HuH-7 (cell line): ENCODE data around the gene NME1.
A peak's percentile ranks its signal among the peaks of the same experiment; 100 is the strongest.
"Not testable (repeated sequence)": the region's sequence is repeated elsewhere in the genome, so short reads cannot be mapped to it uniquely, and the experiment has no call there.

Experiments
- DNase-seq: peaks from one replicate; pipeline ENCODE4 v3.0.0; 2011; ENCODE audit warnings: low spot score

Gene NME1

DNA sequence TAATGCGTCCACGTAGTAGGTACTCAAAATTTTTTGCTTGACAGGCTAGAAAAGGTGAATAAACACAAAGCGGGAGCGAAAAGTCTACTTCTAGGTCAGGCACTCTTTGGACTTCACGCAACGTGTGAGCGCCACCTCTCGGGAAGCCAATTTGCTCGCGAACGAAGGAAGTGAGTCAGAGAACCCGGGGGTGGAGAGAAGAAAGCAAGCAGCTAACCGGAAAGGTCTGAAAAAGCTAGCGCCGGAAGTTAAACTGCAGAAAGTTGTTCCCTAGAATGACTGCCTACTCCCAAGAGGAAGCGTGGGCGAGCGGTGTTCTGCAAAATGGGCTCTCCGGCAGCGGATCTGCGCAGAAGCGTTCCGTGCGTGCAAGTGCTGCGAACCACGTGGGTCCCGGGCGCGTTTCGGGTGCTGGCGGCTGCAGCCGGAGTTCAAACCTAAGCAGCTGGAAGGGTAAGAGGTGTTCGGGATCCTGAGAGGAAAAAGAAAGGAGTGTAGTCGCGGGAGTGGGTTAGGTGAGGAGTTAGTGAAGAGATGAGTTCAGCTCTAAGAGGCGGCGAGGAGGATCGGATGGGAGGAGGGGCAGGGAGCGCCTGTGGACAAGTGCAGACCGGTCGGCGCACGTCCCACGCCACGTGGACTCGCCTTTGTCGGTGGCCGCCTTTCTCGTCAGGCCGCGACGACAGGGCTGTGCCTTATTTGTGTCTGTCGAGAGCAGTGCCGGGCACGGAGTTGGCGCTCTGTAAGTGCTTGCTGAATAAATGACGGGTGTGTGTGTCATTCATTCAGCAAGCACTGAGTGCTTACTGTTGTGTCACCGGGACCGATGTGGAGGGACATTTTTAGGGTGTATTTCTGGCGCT lies at the start of gene NME1:
NME1 (plus strand) TSS at position 350 of the 863 bp plus-strand sequence. CDS start 2,096 bp downstream, outside the sequence.
- peak; percentile 97 for DNase-seq

DNA sequence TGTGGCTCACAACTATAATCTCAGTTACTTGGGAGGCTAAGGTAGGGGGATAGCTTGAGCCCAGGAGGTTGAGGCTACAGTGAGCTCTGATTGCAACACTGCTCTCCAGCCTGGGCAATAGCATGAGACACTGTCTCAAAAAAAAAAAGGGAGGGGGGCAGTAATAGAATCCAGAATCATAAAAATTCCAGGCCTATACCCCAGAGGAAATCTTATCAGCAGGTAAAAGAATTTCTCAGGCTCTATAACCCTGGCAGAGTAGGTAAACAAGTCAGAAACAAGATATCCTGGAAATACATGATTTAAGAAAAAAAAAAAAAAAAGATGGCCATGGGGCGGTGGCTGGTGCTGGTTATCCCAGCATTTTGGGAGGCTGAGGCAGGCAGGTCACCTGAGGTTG lies 45.6 kb upstream of the NME1 start:
- DNase-seq, result no peak

DNA sequence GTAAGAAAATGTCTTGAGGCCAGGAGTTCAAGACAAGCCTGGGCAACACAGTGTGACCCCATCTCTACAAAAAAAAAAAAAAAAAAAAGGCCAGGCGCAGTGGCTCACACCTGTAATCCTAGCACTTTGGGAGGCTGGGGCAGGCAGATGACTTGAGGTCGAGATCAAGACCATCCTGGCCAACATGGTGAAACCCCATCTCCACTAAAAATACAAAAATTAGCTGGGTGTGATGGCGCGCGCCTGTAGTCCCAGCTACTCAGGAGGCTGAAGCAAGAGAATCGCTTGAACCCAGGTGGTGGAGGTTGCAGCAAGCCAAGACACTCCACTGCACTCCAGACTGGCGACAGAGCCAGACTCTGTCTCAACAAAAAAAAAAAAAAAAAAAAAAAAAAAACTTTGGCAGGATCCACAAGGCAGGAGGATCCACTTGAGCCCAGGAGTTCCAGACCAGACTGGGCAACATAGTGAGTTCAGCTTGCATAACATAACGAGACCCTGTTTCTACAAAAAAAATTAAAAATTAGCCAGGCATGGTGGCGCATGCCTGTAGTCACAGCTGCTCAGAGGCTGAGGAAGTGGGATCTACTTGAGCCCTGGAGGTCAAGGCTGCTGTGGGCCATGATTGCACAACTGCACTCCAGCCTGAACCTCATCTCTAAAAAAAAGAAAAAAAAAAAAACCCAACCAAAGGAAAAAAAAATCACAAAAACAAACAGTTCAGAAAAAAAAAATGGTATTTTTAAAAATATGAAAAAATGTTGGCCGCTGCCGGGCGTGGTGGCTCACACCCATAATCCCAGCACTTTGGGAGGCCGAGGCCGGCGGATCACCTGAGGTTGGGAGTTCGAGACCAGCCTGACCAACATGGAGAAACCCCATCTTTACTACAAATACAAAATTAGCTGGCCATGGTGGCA lies 40.8 kb upstream of the NME1 start:
- DNase-seq, result not testable (repeated sequence)

DNA sequence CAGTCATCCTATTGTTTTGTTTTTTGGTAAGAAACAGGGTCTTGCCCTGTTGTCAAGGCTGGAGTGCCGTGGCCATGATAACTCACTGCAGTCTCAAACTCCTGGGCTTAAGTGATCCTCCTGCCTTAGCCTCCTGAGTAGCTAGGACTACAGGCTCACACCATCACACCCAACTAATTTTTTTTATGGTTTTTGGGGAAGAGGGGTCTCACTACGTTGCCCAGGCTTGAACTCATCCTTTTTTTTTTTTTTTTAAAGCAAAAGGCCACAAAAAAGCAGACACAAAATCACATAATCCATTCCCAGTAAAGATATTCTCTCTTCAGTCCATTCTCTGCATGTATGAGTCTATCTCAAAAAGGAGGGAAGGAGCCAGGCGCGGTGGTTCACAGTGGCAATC lies 38.2 kb upstream of the NME1 start:
- DNase-seq, result no peak

DNA sequence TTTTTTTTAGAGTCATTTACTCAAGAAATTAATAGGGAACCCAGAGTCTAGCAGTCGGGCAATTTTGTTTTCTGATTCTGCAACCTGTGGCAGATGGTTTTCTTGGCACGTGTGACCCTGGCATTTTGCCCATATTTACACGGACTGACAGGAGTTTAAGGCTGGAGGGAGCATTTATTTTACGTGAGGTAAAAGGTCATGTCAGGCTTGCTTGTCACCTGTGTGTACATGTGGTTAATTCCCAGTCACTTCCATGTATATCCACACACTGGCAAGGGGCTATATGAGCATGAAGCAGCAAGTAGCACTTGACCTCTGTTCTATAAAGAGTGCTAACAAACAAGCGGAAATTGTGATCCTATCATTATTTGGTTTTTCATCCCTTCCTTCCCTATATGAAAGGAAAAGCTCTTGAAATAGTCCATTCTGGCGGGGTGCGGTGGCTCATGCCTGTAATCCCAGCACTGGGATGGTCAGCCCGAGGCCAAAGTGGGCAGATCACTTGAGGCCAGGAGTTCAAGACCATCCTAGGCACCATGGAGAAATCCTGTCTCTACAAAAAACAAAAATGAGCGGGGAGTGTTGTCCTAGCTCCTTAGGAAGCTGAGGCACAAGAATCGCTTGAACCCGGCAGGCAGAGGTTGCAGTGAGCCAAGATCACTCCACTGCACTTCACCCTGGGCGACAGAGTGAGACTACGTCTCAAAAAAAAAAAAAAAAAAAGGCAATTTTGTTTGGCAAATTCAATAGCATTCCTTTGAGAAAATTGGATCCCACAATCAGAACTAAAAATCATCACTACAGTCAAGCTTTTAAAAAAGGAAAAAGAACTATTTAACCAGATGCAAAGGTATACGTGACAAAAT lies 34.8 kb upstream of the NME1 start:
- DNase-seq, result peak; percentile 44

DNA sequence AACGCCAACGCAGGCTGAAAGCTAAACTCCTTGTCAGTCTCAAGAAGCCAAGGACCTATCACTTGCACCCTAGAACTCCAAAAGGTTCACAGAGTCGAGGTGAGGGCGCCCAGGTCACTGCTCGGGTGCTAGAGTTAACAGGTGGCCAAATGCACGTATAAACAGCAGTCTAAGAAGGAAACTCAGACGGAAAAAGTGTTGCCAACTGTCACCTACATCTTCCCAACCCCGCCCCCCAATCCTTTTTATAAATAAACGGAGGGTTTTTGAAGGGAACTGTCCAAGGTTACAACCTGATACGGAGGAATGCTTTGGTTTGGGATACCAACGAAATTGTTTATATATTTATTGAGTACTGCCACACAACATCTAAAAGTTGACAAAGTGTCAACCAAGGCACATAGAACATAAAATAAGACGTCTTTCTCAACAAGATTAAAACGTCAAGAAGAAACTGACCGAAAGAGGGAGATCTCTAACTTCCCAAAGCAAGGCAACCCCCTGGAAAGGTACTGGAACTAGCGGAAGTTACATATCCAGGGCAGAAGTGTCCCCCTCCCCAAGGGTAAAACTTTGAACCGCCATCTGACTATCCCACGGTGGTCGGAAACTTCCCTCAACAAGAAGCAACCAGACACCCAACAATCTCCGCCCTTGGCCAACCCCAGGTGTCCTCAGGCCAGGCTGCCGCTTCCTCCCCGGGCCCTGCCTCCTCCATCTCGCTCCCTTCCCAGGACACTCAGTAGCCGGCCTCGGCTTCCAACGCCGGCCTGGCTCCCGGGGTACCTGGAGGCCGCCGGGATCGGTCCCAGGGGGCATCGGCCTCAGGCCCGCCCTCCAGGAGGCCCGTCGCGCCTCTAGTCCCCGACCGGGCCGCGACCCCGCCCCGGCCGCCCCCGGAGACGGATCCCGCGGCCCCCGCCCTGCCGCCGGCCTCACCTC lies 33.7 kb upstream of the NME1 start:
- peak; percentile 49 for DNase-seq

DNA sequence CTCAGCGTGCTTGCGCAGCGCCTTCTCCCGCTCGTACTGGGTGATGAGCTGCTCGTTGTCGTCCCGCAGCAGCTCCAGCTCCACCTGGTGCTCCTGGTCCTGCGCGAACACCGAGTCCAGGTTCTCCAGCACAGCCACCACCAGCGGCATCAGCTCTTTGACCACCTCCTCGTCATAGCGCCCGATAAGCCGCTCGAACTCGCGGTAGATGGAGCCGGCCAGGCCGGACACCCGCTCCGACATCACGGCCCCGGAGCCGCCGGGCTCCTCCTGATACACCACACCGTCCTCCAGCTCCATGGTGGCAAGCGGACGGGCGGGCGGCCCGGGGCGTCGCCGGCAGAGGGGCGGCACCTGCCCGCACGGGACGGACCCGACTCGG lies 33.0 kb upstream of the NME1 start:
- DNase-seq, result peak; percentile 42

DNA sequence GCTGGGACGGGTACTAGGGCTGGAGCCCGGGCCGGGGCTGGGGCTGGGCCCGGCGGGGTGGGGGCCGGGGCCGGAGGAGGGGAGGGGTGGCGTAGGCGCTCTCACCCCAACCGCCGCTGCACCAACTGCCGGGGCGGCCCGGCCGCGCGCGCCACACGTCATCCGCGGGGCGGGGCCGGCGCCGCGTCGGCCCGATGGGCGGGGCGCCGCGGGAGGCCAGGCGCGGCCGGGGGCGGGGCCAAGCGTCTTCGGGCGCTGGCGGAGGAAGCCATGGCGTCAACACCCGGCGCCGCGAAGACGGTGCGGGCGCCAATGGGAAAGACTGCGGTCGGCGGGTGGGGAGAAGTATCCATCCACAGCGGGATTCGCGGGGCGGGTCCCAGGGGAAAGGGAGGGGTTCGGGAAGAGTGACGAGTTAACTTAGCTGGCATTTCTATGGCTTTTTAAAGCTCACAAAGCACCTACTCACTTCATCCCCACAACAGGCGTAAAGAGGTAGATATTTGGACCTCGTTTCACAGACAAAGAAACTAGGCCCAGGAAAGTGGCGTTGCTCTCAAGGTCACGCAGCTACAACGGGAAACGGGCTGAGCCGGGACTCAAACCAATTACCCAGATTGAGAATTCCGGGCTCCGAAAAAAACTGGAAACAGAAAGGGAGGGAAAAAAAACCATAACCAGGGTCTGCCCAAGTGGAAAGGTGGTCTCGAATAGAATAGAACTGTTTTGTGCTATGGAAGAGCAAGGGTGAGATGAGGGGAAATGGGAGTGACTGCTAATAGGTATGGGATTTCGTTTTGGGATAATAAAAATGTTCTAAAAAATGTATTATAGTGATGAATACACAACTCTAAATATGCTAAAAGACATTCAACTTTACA lies 32.4 kb upstream of the NME1 start, which contains the start of gene SPAG9:
SPAG9 (minus strand) TSS at position 130 of the 881 bp plus-strand sequence. CDS start 212 bp downstream, outside the sequence.
- peak; percentile 90 for DNase-seq

DNA sequence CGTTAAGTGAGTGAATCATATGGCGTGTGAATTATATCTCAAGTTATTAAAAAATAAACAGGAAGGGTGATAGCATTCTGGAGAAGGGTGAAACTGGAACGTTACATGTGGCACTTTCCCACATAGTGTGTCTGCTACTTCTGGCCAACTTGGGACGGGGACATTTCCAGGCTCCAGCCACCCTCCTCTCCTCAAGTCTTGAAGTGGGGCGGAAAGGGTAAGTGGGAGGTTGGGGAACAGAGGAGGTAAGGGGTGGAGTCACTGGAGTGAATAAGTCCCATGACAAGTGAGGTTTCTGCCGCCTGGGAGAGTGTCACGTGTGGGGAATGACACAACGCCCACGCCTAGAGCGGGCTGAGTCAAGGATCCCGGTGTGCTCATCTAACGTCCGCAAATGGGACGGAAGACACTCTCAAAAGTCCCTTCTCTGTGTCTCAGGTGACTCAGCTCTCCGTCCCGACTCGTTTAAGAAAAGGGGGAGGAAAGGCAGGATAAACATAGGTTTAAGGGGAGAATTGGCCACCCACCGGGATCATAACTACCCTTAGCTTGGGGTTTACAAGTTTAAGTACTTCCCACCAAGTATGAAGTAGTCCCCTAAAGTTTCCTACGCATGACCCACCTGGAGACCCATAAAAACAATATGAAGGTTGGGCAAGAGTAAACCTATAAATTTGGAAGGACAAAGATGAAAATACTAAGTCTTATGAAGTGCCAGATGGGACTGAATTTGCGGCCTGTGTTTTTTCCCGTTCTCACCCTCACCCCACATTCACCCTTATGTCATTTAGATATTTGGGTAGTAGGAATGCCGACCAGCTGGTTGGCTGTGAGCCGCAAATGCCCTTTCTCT lies 31.5 kb upstream of the NME1 start:
- peak; percentile 84 for DNase-seq

DNA sequence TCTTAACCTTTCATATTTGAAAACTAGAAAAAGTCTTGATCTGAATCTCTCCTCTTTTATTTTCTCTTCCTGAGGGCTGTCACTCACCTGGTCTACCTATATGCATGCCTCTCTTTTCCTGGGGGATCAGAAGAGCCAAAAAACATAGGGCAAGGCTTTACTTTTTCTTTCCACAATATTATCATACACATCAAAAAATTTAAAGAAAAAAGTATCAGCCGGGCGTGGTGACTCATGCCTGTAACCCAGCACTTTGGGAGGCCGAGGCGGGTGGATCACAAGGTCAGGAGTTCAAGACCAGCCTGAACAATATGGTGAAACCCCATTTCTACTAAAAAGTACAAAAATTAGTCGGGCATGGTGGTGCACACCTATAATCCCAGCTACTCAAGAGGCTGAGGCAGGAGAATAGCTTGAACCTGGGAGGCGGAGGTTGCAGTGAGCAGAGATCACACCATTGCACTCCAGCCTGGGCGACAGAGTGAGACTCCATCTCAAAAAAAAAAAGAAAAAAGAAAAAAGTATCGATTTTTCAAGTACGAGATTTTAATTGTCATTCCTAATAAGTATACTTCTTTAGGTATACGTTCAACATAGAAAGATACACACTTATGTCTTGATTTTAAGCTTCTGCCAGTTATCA lies 30.8 kb upstream of the NME1 start:
- not testable (repeated sequence) for DNase-seq

DNA sequence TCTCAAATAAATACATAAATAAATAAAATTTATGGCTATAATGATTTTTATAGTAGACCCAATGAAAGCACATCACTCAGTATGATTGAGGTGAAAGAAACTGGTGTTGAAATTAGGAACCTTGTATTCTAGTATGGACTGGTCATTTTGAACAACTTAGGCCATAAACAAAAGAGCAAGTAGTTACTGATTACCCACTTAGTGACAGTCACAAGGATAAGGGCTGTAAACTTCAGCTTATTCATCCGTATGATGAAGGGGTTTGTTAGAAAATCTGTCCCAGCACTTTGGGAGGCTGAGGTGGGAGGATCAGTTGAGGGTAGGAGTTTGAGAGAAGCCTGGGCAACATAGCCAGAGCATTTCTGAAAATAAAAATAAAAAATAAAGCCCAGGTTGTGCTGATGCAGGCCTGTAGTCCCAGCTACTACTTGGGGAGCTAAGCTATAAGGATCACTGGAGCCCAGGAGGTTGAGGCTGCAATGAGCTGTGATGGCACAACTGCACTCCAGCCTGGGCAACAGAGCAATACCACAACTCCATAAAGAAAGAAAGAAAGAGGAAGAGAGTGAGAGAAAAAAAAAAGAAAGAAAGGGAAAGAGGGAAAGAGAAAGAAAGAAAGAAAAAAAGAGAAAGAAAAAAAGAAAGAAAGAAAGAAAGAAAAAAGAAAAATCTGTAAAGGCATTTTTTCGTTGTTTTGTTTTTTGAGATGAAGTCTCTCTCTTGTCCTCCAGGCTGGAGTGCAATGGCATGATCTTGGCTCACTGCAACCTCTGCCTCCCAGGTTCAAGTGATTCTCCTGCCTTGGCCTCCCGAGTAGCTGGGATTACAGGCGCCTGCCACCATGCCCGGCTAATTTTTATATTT lies 28.5 kb upstream of the NME1 start:
- no peak for DNase-seq

DNA sequence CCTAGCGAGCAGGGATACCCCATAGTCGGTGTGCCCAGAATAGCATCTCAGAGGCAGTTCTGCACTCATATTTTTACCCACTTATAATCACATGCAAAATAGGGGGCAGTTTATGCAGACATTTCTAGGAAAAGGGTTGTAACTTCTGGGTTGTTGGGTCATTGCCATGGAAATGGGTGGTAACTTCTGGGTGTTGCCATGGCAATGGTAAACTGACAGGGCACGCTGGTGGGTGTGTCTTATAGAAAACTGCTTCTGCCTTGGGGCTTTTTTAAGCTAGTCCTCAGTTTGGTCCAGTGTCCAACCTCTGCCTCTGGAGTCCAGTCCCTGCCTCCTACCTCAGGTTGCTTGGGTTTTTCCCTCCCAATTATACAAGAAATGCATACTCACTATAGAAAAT lies 25.3 kb upstream of the NME1 start:
- DNase-seq, result no peak

DNA sequence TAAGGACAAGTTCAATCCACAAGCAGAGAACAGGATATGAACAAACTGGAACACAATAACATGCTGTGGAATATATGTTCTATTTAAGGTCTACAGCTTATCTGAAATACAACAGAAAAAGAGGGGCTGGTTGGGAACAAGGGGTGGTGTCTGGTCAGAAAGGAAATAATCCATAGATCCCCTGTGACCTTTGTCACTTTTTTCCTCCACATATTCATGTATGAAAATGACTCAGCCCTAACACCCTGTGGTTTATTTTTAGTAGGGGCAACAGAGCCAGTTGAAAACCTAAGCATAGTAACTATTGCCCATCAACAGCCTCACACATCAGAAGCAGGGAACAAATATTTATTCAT lies 20.4 kb upstream of the NME1 start:
- DNase-seq, result no peak

DNA sequence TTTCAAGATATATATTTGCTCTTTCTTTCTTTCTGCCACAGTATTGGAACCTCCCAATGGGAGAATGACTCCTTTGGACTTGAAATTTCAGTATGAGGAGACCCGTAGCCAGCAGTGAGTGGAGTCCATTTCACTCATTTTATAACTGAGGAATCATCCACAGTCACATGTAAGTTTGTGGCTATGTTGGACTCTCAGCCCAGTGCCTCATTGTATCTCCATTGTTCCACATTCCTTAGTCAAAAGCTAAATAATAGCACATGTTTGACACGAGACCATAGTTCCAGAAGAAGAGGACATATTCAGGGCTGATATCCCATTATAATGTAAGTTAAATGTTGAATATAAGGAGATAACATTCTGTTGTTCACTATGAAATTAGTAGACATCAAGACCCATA lies 20.0 kb upstream of the NME1 start:
- no peak for DNase-seq

DNA sequence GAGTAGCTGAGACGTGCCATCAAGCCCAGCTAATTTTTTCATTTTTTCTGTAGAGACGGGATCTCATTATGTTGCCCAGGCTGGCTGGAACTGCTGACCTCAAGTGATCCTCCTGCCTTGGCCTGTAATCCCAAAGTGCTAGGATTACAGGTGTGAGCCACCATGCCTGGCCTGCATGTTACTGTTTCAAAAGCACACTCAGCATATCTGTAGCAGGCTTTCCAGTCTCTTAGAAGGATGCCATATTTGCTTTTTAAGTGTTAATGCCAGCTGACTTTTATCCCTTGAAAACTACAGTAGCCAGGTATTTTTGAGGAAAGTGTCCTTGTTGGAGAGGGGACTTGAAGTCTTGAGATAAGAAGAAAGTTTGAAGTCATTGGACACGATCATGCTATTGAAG lies 17.4 kb upstream of the NME1 start:
- DNase-seq, result no peak

DNA sequence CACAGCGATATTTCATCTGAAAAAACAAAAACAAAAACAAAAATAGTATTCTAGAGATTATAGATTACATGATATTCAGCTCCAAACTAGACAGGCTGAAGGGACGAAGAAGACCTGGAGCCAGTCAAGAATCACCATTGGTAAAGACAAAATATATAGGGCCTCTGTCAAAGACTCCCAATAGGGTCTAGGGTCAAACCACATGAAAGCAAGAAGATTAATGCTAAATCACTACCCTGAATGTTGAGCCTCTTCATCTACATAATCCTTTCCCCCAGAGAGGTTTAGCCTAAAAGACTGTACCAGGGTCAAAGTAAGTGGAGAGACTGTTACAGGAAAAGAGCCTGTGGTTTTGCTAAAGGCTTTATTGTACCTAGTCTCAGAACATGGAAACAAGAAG lies 10.8 kb upstream of the NME1 start:
- no peak for DNase-seq

DNA sequence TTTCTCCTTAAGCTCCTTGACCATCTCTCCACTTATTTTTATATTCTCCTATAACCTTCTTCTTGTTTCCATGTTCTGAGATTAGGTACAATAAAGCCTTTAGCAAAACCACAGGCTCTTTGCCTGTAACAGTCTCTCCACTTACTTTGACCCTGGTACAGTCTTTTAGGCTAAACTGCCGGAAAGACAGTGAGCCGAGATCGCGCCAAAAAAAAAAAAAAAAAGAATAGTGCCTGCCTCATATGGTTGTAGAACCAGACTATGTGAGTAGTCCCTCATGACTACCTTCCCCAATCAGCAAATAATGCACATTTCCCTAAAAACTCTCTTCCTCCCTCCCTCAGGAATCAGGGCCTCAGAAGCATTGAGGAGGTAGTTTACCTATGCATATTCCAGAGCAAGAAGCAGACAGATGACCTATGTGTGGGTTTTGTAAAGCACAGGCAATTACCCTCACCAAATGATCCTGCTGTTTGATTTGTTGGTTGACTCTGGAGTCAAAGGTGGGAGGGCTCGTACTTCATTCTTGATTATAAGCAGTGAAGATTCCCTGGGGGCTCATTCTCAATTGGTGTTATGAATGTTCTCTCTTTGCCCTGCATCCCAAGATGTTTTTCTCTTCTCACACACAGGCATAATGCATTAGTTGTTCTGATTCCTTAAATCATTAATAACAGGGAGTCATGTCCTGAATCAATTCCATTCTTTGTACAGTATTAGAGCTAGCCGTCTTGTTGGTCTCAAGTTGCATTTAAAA lies 8.9 kb upstream of the NME1 start:
- no peak for DNase-seq
